HCT116 (cell line): ENCODE results near the gene F2R. TPM values are rescaled to one million over a fixed set of nuclear protein-coding genes. Genes with fewer than 3 reads are reported as not detected.

Source experiments
- ATAC-seq: fragments of 200-7000 bp; cut with Tn5 transposase; 2 replicates; pipeline ENCODE4 v1.9.1; 2020; ENCODE audit warnings: mild to moderate bottlenecking, moderate library complexity
- BruUV-seq: library from RNA; stranded (reverse); fragments of 400-500 nt; replicated peaks from 2 replicates; lab custom pipeline; 2021; lab: Mats Ljungman, UMichigan
- CTCF ChIA-PET: fragments of 300-600 bp; sonication (Branson Sonifier 250); formaldehyde crosslinking; loops from one replicate; lab custom pipeline; 2021; ENCODE audit warnings: antibody characterized with exemption; lab: Charles Lee
- POLR2A ChIA-PET: fragments of 300-600, 350-600 bp; sonication (Branson Sonifier 250); formaldehyde crosslinking; loops from one replicate; lab custom pipeline; 2021; ENCODE audit warnings: antibody characterized with exemption; lab: Charles Lee
- RAD21 ChIA-PET, 2 experiments: fragments of 300-600 bp; sonication (Branson Sonifier 250); formaldehyde crosslinking; loops; one replicate each; lab custom pipeline; 2023; ENCODE audit warnings: low total read pairs in 2 of 2; ENCODE audit not compliant: uncharacterized antibody in 2 of 2, unreplicated experiment in 2 of 2, low non-redundant PET in 1 of 2; lab: Charles Lee
- DNase-seq: peaks from one replicate; pipeline ENCODE4 v3.0.0-alpha.2; 2010; ENCODE audit warnings: low read depth, low spot score
- H2AFZ ChIP-seq: fragments of 200-600 bp; shearing (Covaris generic), sonication (generic); 2 replicates; pipeline ENCODE4 v1.6.1; 2017; ENCODE audit warnings: low read depth, mixed run types, mixed read lengths, antibody characterized with exemption, low read length; ENCODE audit not compliant: poor library complexity, severe bottlenecking
- H3K27ac ChIP-seq: 2 replicates; pipeline ENCODE4 v1.5.1; 2012; ENCODE audit warnings: low read depth, low read length
- H3K27me3 ChIP-seq: fragments of 200-600 bp; sonication (generic); 2 replicates; pipeline ENCODE4 v1.6.1; 2016; ENCODE audit warnings: mixed run types, low read length, mixed read lengths; ENCODE audit not compliant: insufficient read depth
- H3K36me3 ChIP-seq, 2 experiments: fragments of 200-500 bp in 1 of 2; fragments of 200-600 bp in 1 of 2; sonication (Bioruptor generic) in 1 of 2; sonication (generic) in 1 of 2; 2 replicates each; pipeline versions ENCODE4 v1.5.1 to v1.6.1; 2014 to 2016; ENCODE audit warnings: low read length in 2 of 2, inconsistent platforms in 1 of 2, mixed read lengths in 1 of 2, mixed run types in 1 of 2; ENCODE audit not compliant: insufficient read depth in 2 of 2, control insufficient read depth in 1 of 2
- H3K4me1 ChIP-seq, 2 experiments: fragments of 200-600 bp in 1 of 2; sonication (generic) in 1 of 2; 2 replicates each; pipeline versions ENCODE4 v1.5.1 to v1.6.1; 2012 to 2017; ENCODE audit warnings: low read length in 2 of 2, inconsistent platforms in 1 of 2, mild to moderate bottlenecking in 1 of 2, mixed read lengths in 1 of 2, mixed run types in 1 of 2, moderate library complexity in 1 of 2; ENCODE audit not compliant: insufficient read depth in 2 of 2, control insufficient read depth in 1 of 2
- H3K4me2 ChIP-seq: fragments of 200-600 bp; sonication (generic); 2 replicates; pipeline ENCODE4 v1.6.1; 2017; ENCODE audit warnings: mixed run types, low read length, mixed read lengths
- H3K4me3 ChIP-seq, 2 experiments: fragments of 200-600 bp in 1 of 2; sonication (generic) in 1 of 2; replicated peaks in 1 of 2; 2 replicates each; pipeline ENCODE4 v1.5.1; 2011 to 2016; ENCODE audit warnings: low read length in 2 of 2, control low read depth in 1 of 2, low read depth in 1 of 2, mild to moderate bottlenecking in 1 of 2, mixed read lengths in 1 of 2, mixed run types in 1 of 2
- H3K79me2 ChIP-seq: fragments of 200-600 bp; sonication (generic); 2 replicates; pipeline ENCODE4 v1.6.1; 2017; ENCODE audit warnings: mild to moderate bottlenecking, mixed run types, low read length, moderate library complexity, mixed read lengths; ENCODE audit not compliant: insufficient read depth
- H3K9ac ChIP-seq: fragments of 200-600 bp; sonication (generic); 2 replicates; pipeline ENCODE4 v1.6.1; 2016; ENCODE audit warnings: low read length, mixed read lengths
- H3K9me2 ChIP-seq: fragments of 200-600 bp; sonication (generic), shearing (Covaris generic); 2 replicates; pipeline ENCODE4 v1.6.1; 2017; ENCODE audit warnings: mixed run types, mild to moderate bottlenecking, moderate library complexity; ENCODE audit not compliant: insufficient read depth
- H3K9me3 ChIP-seq, 2 experiments: fragments of 200-500 bp in 1 of 2; fragments of 200-600 bp in 1 of 2; sonication (Bioruptor generic) in 1 of 2; sonication (generic) in 1 of 2; 2 replicates each; pipeline ENCODE4 v1.6.1; 2014 to 2017; ENCODE audit warnings: low read length in 2 of 2, mixed read lengths in 2 of 2, inconsistent platforms in 1 of 2, low read depth in 1 of 2, mild to moderate bottlenecking in 1 of 2, mixed run types in 1 of 2, moderate library complexity in 1 of 2; ENCODE audit not compliant: control insufficient read depth in 1 of 2, insufficient read depth in 1 of 2
- H4K20me1 ChIP-seq: fragments of 200-600 bp; sonication (generic), shearing (Covaris generic); 2 replicates; pipeline ENCODE4 v1.6.1; 2017; ENCODE audit warnings: mixed run types, mild to moderate bottlenecking, moderate library complexity; ENCODE audit not compliant: insufficient read depth
- ATF3 ChIP-seq: IDR thresholded peaks from 2 replicates; pipeline ENCODE4 v1.6.1; 2012
- EGR1 ChIP-seq: IDR thresholded peaks from 2 replicates; pipeline ENCODE4 v1.6.1; 2012; ENCODE audit warnings: low read depth
- EZH2 ChIP-seq: fragments of 200-600 bp; sonication (generic); IDR thresholded peaks from 2 replicates; pipeline ENCODE4 v1.6.1; 2017; ENCODE audit warnings: antibody characterized with exemption, mixed run types
- EZH2phosphoT487 ChIP-seq: fragments of 200-600 bp; IDR thresholded peaks from 2 replicates; pipeline ENCODE4 v1.6.1; 2018; ENCODE audit warnings: antibody characterized with exemption, borderline replicate concordance
- JUND ChIP-seq: IDR thresholded peaks from 2 replicates; pipeline ENCODE4 v1.6.1; 2012
- POLR2A ChIP-seq: IDR thresholded peaks from 2 replicates; pipeline ENCODE4 v1.7.0; 2011; ENCODE audit warnings: borderline replicate concordance; ENCODE audit not compliant: insufficient read depth, insufficient read length; ENCODE audit errors: extremely low read depth
- POLR2AphosphoS5 ChIP-seq: IDR thresholded peaks from 2 replicates; pipeline ENCODE4 v1.6.1; 2011; ENCODE audit warnings: mild to moderate bottlenecking, low read depth, low read length, moderate library complexity
- RAD21 ChIP-seq: IDR thresholded peaks from 2 replicates; pipeline ENCODE4 v1.6.1; 2012; ENCODE audit warnings: low read depth, mild to moderate bottlenecking
- SIN3A ChIP-seq: IDR thresholded peaks from 2 replicates; pipeline ENCODE4 v1.6.1; 2012; ENCODE audit warnings: low read depth
- SRF ChIP-seq: IDR thresholded peaks from 2 replicates; pipeline ENCODE4 v1.6.1; 2012; ENCODE audit warnings: low read depth
- YY1 ChIP-seq: IDR thresholded peaks from 2 replicates; pipeline ENCODE4 v1.6.1; 2011; ENCODE audit warnings: low read length, low read depth, moderate library complexity, mild to moderate bottlenecking; ENCODE audit not compliant: insufficient replicate concordance; ENCODE audit errors: extremely low read depth
- ZFX ChIP-seq: fragments of 450-650 bp; IDR thresholded peaks from 2 replicates; pipeline ENCODE4 v1.6.1; 2017
- intact Hi-C: fragments of 100-400 bp; cut with micrococcal nuclease; formaldehyde crosslinking; loops from 2 replicates; pipeline ENCODE4 v1.10.0; 2022
- total RNA-seq: library from RNA; stranded (reverse); gene quantifications from one replicate; pipeline ENCODE4 v1.2.1, GENCODE V29; 2021; ENCODE audit not compliant: unreplicated experiment
- TF ChIP-seq, protein P1 (sequence below), 3 experiments: fragments of 200-600 bp in 1 of 3; sonication (generic) in 1 of 3; IDR thresholded peaks in 2 of 3; conservative IDR thresholded peaks in 1 of 3; 2 replicates each; pipeline ENCODE4 v1.5.1; 2012 to 2017; ENCODE audit warnings: low read depth in 2 of 3, low read length in 2 of 3, antibody characterized with exemption in 1 of 3, borderline replicate concordance in 1 of 3, control low read depth in 1 of 3, mild to moderate bottlenecking in 1 of 3, mixed read lengths in 1 of 3, mixed run types in 1 of 3, moderate library complexity in 1 of 3; ENCODE audit not compliant: insufficient read depth in 1 of 3
- TF ChIP-seq, protein P2 (sequence below): IDR thresholded peaks from 2 replicates; pipeline ENCODE4 v1.6.1; 2012; ENCODE audit warnings: low read depth
- TF ChIP-seq, protein P3 (sequence below): IDR thresholded peaks from 2 replicates; pipeline ENCODE4 v1.6.1; 2012

F2R gene
- total RNA-seq, 1 experiment from 2014 or later, result 16.6 TPM

DNA sequence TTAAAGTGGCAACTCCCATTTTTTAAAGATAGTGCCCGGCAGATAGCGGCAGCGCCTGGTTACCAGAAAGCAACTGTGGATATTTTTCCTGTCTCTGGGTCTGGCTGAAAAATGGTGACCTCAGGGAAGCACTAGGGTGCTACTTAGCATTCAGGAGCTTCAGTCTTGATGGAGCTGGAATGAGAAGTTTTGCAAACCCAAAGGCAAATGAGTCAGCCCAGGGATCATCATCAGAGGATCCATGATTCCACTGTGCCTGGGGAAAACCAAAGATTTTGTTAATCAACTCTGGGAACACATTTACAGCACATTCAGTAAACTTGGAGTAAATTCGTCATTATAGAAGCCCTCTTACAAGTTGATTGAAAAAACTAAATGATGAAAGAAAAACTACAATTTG is 26.7 kb downstream of the F2R start:
- no peaks in the 10 kb centered on the region for H3K27me3 ChIP-seq
- TF ChIP-seq YY1, result no peak
- TF ChIP-seq, protein P1, sequence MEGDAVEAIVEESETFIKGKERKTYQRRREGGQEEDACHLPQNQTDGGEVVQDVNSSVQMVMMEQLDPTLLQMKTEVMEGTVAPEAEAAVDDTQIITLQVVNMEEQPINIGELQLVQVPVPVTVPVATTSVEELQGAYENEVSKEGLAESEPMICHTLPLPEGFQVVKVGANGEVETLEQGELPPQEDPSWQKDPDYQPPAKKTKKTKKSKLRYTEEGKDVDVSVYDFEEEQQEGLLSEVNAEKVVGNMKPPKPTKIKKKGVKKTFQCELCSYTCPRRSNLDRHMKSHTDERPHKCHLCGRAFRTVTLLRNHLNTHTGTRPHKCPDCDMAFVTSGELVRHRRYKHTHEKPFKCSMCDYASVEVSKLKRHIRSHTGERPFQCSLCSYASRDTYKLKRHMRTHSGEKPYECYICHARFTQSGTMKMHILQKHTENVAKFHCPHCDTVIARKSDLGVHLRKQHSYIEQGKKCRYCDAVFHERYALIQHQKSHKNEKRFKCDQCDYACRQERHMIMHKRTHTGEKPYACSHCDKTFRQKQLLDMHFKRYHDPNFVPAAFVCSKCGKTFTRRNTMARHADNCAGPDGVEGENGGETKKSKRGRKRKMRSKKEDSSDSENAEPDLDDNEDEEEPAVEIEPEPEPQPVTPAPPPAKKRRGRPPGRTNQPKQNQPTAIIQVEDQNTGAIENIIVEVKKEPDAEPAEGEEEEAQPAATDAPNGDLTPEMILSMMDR (IDR thresholded peaks at IDR 0.05 in 2 of 3, conservative IDR thresholded peaks at IDR 0.05 in 1 of 3; ENCODE audit: borderline replicate concordance in 1 of 3, insufficient read depth in 1 of 3, low read depth in 2 of 3, low read length in 2 of 3), result no peak
- TF ChIP-seq, protein P2, sequence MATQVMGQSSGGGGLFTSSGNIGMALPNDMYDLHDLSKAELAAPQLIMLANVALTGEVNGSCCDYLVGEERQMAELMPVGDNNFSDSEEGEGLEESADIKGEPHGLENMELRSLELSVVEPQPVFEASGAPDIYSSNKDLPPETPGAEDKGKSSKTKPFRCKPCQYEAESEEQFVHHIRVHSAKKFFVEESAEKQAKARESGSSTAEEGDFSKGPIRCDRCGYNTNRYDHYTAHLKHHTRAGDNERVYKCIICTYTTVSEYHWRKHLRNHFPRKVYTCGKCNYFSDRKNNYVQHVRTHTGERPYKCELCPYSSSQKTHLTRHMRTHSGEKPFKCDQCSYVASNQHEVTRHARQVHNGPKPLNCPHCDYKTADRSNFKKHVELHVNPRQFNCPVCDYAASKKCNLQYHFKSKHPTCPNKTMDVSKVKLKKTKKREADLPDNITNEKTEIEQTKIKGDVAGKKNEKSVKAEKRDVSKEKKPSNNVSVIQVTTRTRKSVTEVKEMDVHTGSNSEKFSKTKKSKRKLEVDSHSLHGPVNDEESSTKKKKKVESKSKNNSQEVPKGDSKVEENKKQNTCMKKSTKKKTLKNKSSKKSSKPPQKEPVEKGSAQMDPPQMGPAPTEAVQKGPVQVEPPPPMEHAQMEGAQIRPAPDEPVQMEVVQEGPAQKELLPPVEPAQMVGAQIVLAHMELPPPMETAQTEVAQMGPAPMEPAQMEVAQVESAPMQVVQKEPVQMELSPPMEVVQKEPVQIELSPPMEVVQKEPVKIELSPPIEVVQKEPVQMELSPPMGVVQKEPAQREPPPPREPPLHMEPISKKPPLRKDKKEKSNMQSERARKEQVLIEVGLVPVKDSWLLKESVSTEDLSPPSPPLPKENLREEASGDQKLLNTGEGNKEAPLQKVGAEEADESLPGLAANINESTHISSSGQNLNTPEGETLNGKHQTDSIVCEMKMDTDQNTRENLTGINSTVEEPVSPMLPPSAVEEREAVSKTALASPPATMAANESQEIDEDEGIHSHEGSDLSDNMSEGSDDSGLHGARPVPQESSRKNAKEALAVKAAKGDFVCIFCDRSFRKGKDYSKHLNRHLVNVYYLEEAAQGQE, result no peak
- no peak for TF ChIP-seq POLR2AphosphoS5
- no peak for TF ChIP-seq ATF3
- TF ChIP-seq JUND, result no peak
- no peak for TF ChIP-seq RAD21
- no peak for TF ChIP-seq EZH2phosphoT487
- no peak for TF ChIP-seq EGR1
- TF ChIP-seq, protein P3, sequence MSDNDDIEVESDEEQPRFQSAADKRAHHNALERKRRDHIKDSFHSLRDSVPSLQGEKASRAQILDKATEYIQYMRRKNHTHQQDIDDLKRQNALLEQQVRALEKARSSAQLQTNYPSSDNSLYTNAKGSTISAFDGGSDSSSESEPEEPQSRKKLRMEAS, result no peak
- TF ChIP-seq POLR2A, result no peak
- TF ChIP-seq EZH2, result no peak
- no peak for TF ChIP-seq SRF
- TF ChIP-seq SIN3A, result no peak
- no peak for TF ChIP-seq ZFX
- TF ChIP-seq, all 23 proteins: peak for 0
- ChIA-PET POLR2A (no interaction called here), CTCF (no interaction called here), RAD21 (no interaction called here)
- Histone ChIP-seq H3K9me3 (no peaks in the 10 kb centered on the region), H3K4me3 (no peak overlapping the region), H4K20me1 (no peaks in the 10 kb centered on the region), H3K4me1 (peaks cover 13 to 34% of the 10 kb centered on the region in 2 experiments), H3K79me2 (no peaks in the 10 kb centered on the region), H3K27ac (no peak overlapping the region), H3K9ac (no peak overlapping the region), H3K9me2 (no peaks in the 10 kb centered on the region), H3K36me3 (no peaks in the 10 kb centered on the region), H3K4me2 (no peak overlapping the region), H2AFZ (peak overlapping the region; percentile 0)
- intact Hi-C loops, result no loop called here
- ATAC-seq (no peak), DNase-seq (no peak)
- no TSS peak for BruUV-seq
